Kidney epithelial cell (primary cell): Measurements from ENCODE around the gene KCNK4. TPM values are rescaled to one million over a fixed set of nuclear protein-coding genes. Genes with fewer than 3 reads are reported as not detected.
"Not testable (repeated sequence)": the region's sequence is repeated elsewhere in the genome, so short reads cannot be mapped to it uniquely, and the experiment has no call there.

Experiments used
- DNase-seq: peaks from one replicate; pipeline ENCODE4 v3.0.0-alpha.2; 2010; ENCODE audit warnings: low read depth
- H3K27me3 ChIP-seq: 2 replicates; pipeline ENCODE4 v1.6.0; 2011; ENCODE audit warnings: low read length; ENCODE audit not compliant: control insufficient read depth, insufficient read depth
- H3K36me3 ChIP-seq: 2 replicates; pipeline ENCODE4 v1.5.1; 2011; ENCODE audit warnings: low read length; ENCODE audit not compliant: control insufficient read depth, insufficient read depth
- H3K4me3 ChIP-seq: 2 replicates; pipeline ENCODE4 v1.5.1; 2011; ENCODE audit warnings: low read depth, mild to moderate bottlenecking, control low read depth, low read length
- CTCF ChIP-seq: IDR thresholded peaks from 2 replicates; pipeline ENCODE4 v1.5.1; 2011; ENCODE audit warnings: mild to moderate bottlenecking, moderate library complexity, low read length, control low read depth, inconsistent platforms; ENCODE audit not compliant: insufficient read depth, poor library complexity, severe bottlenecking
- total RNA-seq: library from RNA; depleted of rRNA; stranded (reverse); fragments of >200 nt; gene quantifications from 2 replicates; pipeline ENCODE4 v1.2.3, GENCODE V29; 2015

Gene KCNK4
- total RNA-seq, 1 donor from 2014 or later = not detected

GRCh38 chr11:64323373-64323772 lies 32.3 kb downstream of the KCNK4 start:
- DNase-seq = no peak
- TF ChIP-seq CTCF = no peak
- Histone ChIP-seq H3K36me3 (peaks cover 3% of the 10 kb centered on the region), H3K27me3 (no peaks in the 10 kb centered on the region), H3K4me3 (no peak overlapping the region)

GRCh38 chr11:64323984-64324383 lies 32.9 kb downstream of the KCNK4 start:
- H3K27me3 ChIP-seq, H3K4me3 ChIP-seq, DNase-seq, H3K36me3 ChIP-seq: not testable (repeated sequence)

- Histone ChIP-seq H3K27me3 (no peaks in the 10 kb centered on the region), H3K36me3 (peaks cover 3% of the 10 kb centered on the region), H3K4me3 (no peak overlapping the region)
- no peak for DNase-seq
- no peak for TF ChIP-seq CTCF
These were observed 33.8 kb downstream of the KCNK4 start for GRCh38 chr11:64324692-64325469.

- TF ChIP-seq CTCF = no peak
- no peak for DNase-seq
- Histone ChIP-seq H3K4me3 (no peak overlapping the region), H3K27me3 (no peaks in the 10 kb centered on the region), H3K36me3 (peaks cover under 1% of the 10 kb centered on the region)
These were observed 36.3 kb downstream of the KCNK4 start for GRCh38 chr11:64327375-64327774.

GRCh38 chr11:64327993-64328392 lies 36.9 kb downstream of the KCNK4 start:
- H3K27me3 ChIP-seq = no peaks in the 10 kb centered on the region
- no peak for TF ChIP-seq CTCF
- no peak for DNase-seq
- H3K36me3 ChIP-seq = no peaks in the 10 kb centered on the region
- H3K4me3 ChIP-seq = no peak overlapping the region

GRCh38 chr11:64330888-64331287 lies 39.8 kb downstream of the KCNK4 start:
- no peak overlapping the region for H3K4me3 ChIP-seq
- no peaks in the 10 kb centered on the region for H3K27me3 ChIP-seq
- no peaks in the 10 kb centered on the region for H3K36me3 ChIP-seq
- no peak for TF ChIP-seq CTCF
- no peak for DNase-seq
